Chondrocyte (in vitro differentiated cells): ENCODE measurements around the gene CD1E. TPM values are rescaled to one million over a fixed set of nuclear protein-coding genes. Genes with fewer than 3 reads are reported as not detected.

Experiments
- DNase-seq: peaks from one replicate; pipeline ENCODE4 v3.0.0; 2021; ENCODE audit warnings: mixed read lengths, low spot score
- H3K27ac Mint-ChIP-seq: one replicate; pipeline ENCODE4 v1.8.0; 2021; ENCODE audit warnings: mild to moderate bottlenecking, moderate library complexity, mixed read lengths; ENCODE audit not compliant: unreplicated experiment
- H3K27me3 Mint-ChIP-seq: 2 replicates; pipeline ENCODE4 v1.8.0; 2021; ENCODE audit warnings: low read depth, mixed read lengths
- H3K36me3 Mint-ChIP-seq: 2 replicates; pipeline ENCODE4 v1.8.0; 2021; ENCODE audit warnings: low read depth, mixed read lengths
- H3K4me1 Mint-ChIP-seq: 2 replicates; pipeline ENCODE4 v1.8.0; 2021; ENCODE audit warnings: low read depth, mild to moderate bottlenecking, mixed read lengths
- H3K4me3 Mint-ChIP-seq: one replicate; pipeline ENCODE4 v1.8.0; 2021; ENCODE audit warnings: mild to moderate bottlenecking, moderate library complexity, mixed read lengths; ENCODE audit not compliant: unreplicated experiment
- H3K9me3 Mint-ChIP-seq: 2 replicates; pipeline ENCODE4 v1.8.0; 2021; ENCODE audit warnings: low read depth, mixed read lengths
- CTCF ChIP-seq: fragments of 200-600 bp; sonication (generic); IDR thresholded peaks from 2 replicates; pipeline ENCODE4 v1.5.0; 2021; ENCODE audit warnings: antibody characterized with exemption, mild to moderate bottlenecking, moderate library complexity
- long read RNA-seq: library from polyadenylated mRNA; stranded (forward); transcript quantifications from one replicate; pipeline ENCODE4 v2.0.0, GENCODE V29; 2021
- total RNA-seq: library from RNA; stranded (reverse); gene quantifications from 3 replicates; pipeline ENCODE4 v1.2.1, GENCODE V29; 2021

Gene CD1E
- total RNA-seq = not detected in 3 replicates
- long read RNA-seq = 0 reads

- no peaks in the 10 kb centered on the region for H3K9me3 Mint-ChIP-seq
- H3K4me3 Mint-ChIP-seq = no peak within 1 kb of the TSS
- TF ChIP-seq CTCF = no peak
- H3K27me3 Mint-ChIP-seq = no peaks in the 10 kb centered on the region
- no peak for DNase-seq
- H3K27ac Mint-ChIP-seq = no peak within 1 kb of the TSS
- H3K4me1 Mint-ChIP-seq = no peaks in the 10 kb centered on the region
- H3K36me3 Mint-ChIP-seq = no peaks in the 10 kb centered on the region
Observed at GRCh38 chr1:158353303-158354075, at the start of gene CD1E. Gene CD1E (plus strand): TSS chr1:158353894. CDS start chr1:158353989, 95 bp downstream.

- H3K4me1 Mint-ChIP-seq = no peaks in the 10 kb centered on the region
- H3K9me3 Mint-ChIP-seq = peaks cover 24% of the 10 kb centered on the region
- peaks cover 1% of the 10 kb centered on the region for H3K36me3 Mint-ChIP-seq
- no peak overlapping the region for H3K4me3 Mint-ChIP-seq
- no peak for DNase-seq
- no peak for TF ChIP-seq CTCF
- H3K27me3 Mint-ChIP-seq = no peaks in the 10 kb centered on the region
- H3K27ac Mint-ChIP-seq = no peak overlapping the region
Observed at GRCh38 chr1:158310623-158311022, 43.1 kb upstream of the CD1E start.

- H3K4me3 Mint-ChIP-seq = no peak overlapping the region
- H3K27ac Mint-ChIP-seq = no peak overlapping the region
- no peak for DNase-seq
- peaks cover 1% of the 10 kb centered on the region for H3K36me3 Mint-ChIP-seq
- TF ChIP-seq CTCF = no peak
- H3K27me3 Mint-ChIP-seq = no peaks in the 10 kb centered on the region
- peaks cover 24% of the 10 kb centered on the region for H3K9me3 Mint-ChIP-seq
- H3K4me1 Mint-ChIP-seq = no peaks in the 10 kb centered on the region
Observed at GRCh38 chr1:158311066-158311465, 42.6 kb upstream of the CD1E start.

- Mint-ChIP-seq H3K4me1 (no peaks in the 10 kb centered on the region), H3K36me3 (no peaks in the 10 kb centered on the region), H3K9me3 (peaks cover 9% of the 10 kb centered on the region), H3K27ac (no peak overlapping the region), H3K27me3 (no peaks in the 10 kb centered on the region), H3K4me3 (no peak overlapping the region)
- no peak for DNase-seq
- TF ChIP-seq CTCF = no peak
Observed at GRCh38 chr1:158323866-158324265, 29.8 kb upstream of the CD1E start.

- Mint-ChIP-seq H3K27me3 (no peaks in the 10 kb centered on the region), H3K27ac (no peak overlapping the region), H3K4me1 (no peaks in the 10 kb centered on the region), H3K9me3 (peaks cover 9% of the 10 kb centered on the region), H3K4me3 (no peak overlapping the region), H3K36me3 (no peaks in the 10 kb centered on the region)
- TF ChIP-seq CTCF = no peak
- DNase-seq = no peak
Observed at GRCh38 chr1:158324395-158324794, 29.3 kb upstream of the CD1E start.
